SK-N-SH (cell line): ENCODE results near the gene MRPL53. TPM values are rescaled to one million over a fixed set of nuclear protein-coding genes. Genes with fewer than 3 reads are reported as not detected.

ENCODE experiments used
- CTCF ChIA-PET: fragments of 300-600, 350-600 bp; formaldehyde crosslinking; extraction: SDS; loops from one replicate; lab custom pipeline; 2021; lab: Yijun Ruan, JAX
- POLR2A ChIA-PET: fragments of 350-600 bp; sonication (Branson Sonifier 250); formaldehyde crosslinking; extraction: SDS; loops from one replicate; lab custom pipeline; 2020; ENCODE audit warnings: antibody characterized with exemption, inconsistent platforms; lab: Yijun Ruan, JAX
- DNase-seq: peaks from one replicate; pipeline ENCODE4 v3.0.0; 2012
- H2AFZ ChIP-seq: fragments of 200-600 bp; sonication (generic); 2 replicates; pipeline ENCODE4 v1.8.1; 2016; ENCODE audit warnings: antibody characterized with exemption, mild to moderate bottlenecking, low read depth
- H3F3A ChIP-seq: fragments of 200-600 bp; sonication (generic); replicated peaks from 2 replicates; pipeline ENCODE3; 2016; ENCODE audit warnings: antibody characterized with exemption, mild to moderate bottlenecking; ENCODE audit not compliant: insufficient read depth
- H3K27ac ChIP-seq, 2 experiments: fragments of 200-500 bp in 1 of 2; fragments of 200-600 bp in 1 of 2; sonication (Bioruptor generic) in 1 of 2; sonication (generic), shearing (Covaris generic) in 1 of 2; 2 replicates each; pipeline versions ENCODE4 v1.5.1 to v1.6.1; 2014 to 2016; ENCODE audit warnings: low read depth in 2 of 2, inconsistent platforms in 1 of 2, low read length in 1 of 2, mild to moderate bottlenecking in 1 of 2, mixed read lengths in 1 of 2
- H3K27me3 ChIP-seq: fragments of 200-600 bp; sonication (generic), shearing (Covaris generic); 2 replicates; pipeline ENCODE4 v1.6.1; 2016; ENCODE audit warnings: mixed run types; ENCODE audit not compliant: insufficient read depth
- H3K36me3 ChIP-seq, 2 experiments: fragments of 200-500 bp in 1 of 2; fragments of 200-600 bp in 1 of 2; sonication (Bioruptor generic) in 1 of 2; sonication (generic) in 1 of 2; replicated peaks in 1 of 2; 2 replicates each; pipeline versions ENCODE3 to v1.5.1; 2014 to 2016; ENCODE audit warnings: low read length in 1 of 2, mild to moderate bottlenecking in 1 of 2; ENCODE audit not compliant: insufficient read depth in 2 of 2, control insufficient read depth in 1 of 2
- H3K4me1 ChIP-seq, 2 experiments: fragments of 200-500 bp in 1 of 2; fragments of 200-600 bp in 1 of 2; sonication (Bioruptor generic) in 1 of 2; sonication (generic), shearing (Covaris generic) in 1 of 2; 2 replicates each; pipeline versions ENCODE4 v1.5.1 to v1.6.1; 2014 to 2016; ENCODE audit warnings: low read depth in 1 of 2, low read length in 1 of 2, mixed run types in 1 of 2; ENCODE audit not compliant: insufficient read depth in 2 of 2, control insufficient read depth in 1 of 2
- H3K4me2 ChIP-seq: fragments of 200-600 bp; sonication (generic), shearing (Covaris generic); 2 replicates; pipeline ENCODE4 v1.6.1; 2017; ENCODE audit warnings: mixed run types
- H3K4me3 ChIP-seq, 2 experiments: fragments of 200-500 bp in 1 of 2; fragments of 200-600 bp in 1 of 2; sonication (Bioruptor generic) in 1 of 2; sonication (generic), shearing (Covaris generic) in 1 of 2; 2 replicates each; pipeline versions ENCODE4 v1.5.1 to v1.8.1; 2014 to 2016; ENCODE audit warnings: low read depth in 2 of 2, inconsistent platforms in 1 of 2, low read length in 1 of 2, mild to moderate bottlenecking in 1 of 2, mixed read lengths in 1 of 2, moderate library complexity in 1 of 2
- H3K79me2 ChIP-seq: fragments of 200-600 bp; sonication (generic); 2 replicates; pipeline ENCODE4 v1.8.1; 2017; ENCODE audit warnings: mild to moderate bottlenecking; ENCODE audit not compliant: insufficient read depth
- H3K9ac ChIP-seq: fragments of 200-600 bp; sonication (generic); 2 replicates; pipeline ENCODE4 v1.6.1; 2017; ENCODE audit warnings: mixed run types
- H3K9me2 ChIP-seq: fragments of 200-600 bp; sonication (generic); 2 replicates; pipeline ENCODE4 v1.6.1; 2017; ENCODE audit warnings: mixed run types
- H3K9me3 ChIP-seq: fragments of 200-600 bp; sonication (generic); 2 replicates; pipeline ENCODE4 v1.6.1; 2017; ENCODE audit warnings: mixed run types, mild to moderate bottlenecking, moderate library complexity
- H4K20me1 ChIP-seq: fragments of 200-600 bp; sonication (generic); 2 replicates; pipeline ENCODE4 v1.6.1; 2017; ENCODE audit warnings: mild to moderate bottlenecking, mixed run types; ENCODE audit not compliant: insufficient read depth
- FOSL2 ChIP-seq: IDR thresholded peaks from 2 replicates; pipeline ENCODE4 v1.4.0; 2012; ENCODE audit warnings: low read depth, mild to moderate bottlenecking, moderate library complexity, borderline replicate concordance
- FOXJ3 ChIP-seq: sonication (generic); formaldehyde crosslinking; IDR thresholded peaks from 2 replicates; pipeline ENCODE4 v1.5.1; 2020; ENCODE audit warnings: mild to moderate bottlenecking, missing genetic modification reagents
- FOXM1 ChIP-seq: IDR thresholded peaks from 2 replicates; pipeline ENCODE4 v1.4.0; 2012; ENCODE audit warnings: low read depth, mild to moderate bottlenecking
- IRF3 ChIP-seq: fragments of 150-350 bp; IDR thresholded peaks from 2 replicates; pipeline ENCODE4 v1.6.1; 2016; ENCODE audit warnings: mild to moderate bottlenecking, low read depth, low read length
- JUND ChIP-seq: IDR thresholded peaks from 2 replicates; pipeline ENCODE4 v1.4.0; 2012
- MXI1 ChIP-seq: IDR thresholded peaks from 2 replicates; pipeline ENCODE4 v1.6.1; 2012; ENCODE audit warnings: mild to moderate bottlenecking, low read depth, low read length, improper control_type of control experiment
- POLR2AphosphoS5 ChIP-seq: IDR thresholded peaks from 2 replicates; pipeline ENCODE4 v1.6.1; 2012; ENCODE audit warnings: low read depth, low read length
- RAD21 ChIP-seq: IDR thresholded peaks from 2 replicates; pipeline ENCODE4 v1.6.1; 2012; ENCODE audit warnings: mild to moderate bottlenecking, low read length
- SMC3 ChIP-seq: IDR thresholded peaks from 2 replicates; pipeline ENCODE4 v1.6.1; 2012; ENCODE audit warnings: low read depth, low read length, improper control_type of control experiment
- TEAD4 ChIP-seq: IDR thresholded peaks from 2 replicates; pipeline ENCODE4 v1.4.0; 2012; ENCODE audit warnings: mild to moderate bottlenecking, borderline replicate concordance; ENCODE audit not compliant: insufficient read depth
- USF1 ChIP-seq: IDR thresholded peaks from 2 replicates; pipeline ENCODE4 v1.4.0; 2012; ENCODE audit warnings: low read depth, borderline replicate concordance
- WGBS: methylation state at CpG from one replicate; pipeline ENCODE4 v1.1.6; 2017; ENCODE audit warnings: low lambda C conversion rate; 5-methylcytosine and 5-hydroxymethylcytosine counted together
- polyA plus RNA-seq, 3 experiments: library from polyadenylated mRNA; depleted of rRNA; stranded (reverse); fragments of >200 nt; gene quantifications; 2 replicates each; pipeline ENCODE4 v1.2.3, GENCODE V29; 2012
- TF ChIP-seq, protein P1 (sequence below): IDR thresholded peaks from 2 replicates; pipeline ENCODE4 v1.4.0; 2012; ENCODE audit warnings: low read depth, borderline replicate concordance

The MRPL53 gene
- polyA plus RNA-seq, 1 of the 3 experiments (the other 2 are of a cell fraction) = 95.0 TPM

- H3K9me3 ChIP-seq = no peaks in the 10 kb centered on the region
- no peaks in the 10 kb centered on the region for H3K27me3 ChIP-seq
- no peak overlapping the region for H3K9ac ChIP-seq
- no peak overlapping the region for H3K4me3 ChIP-seq
- no peaks in the 10 kb centered on the region for H3K79me2 ChIP-seq
- no peak overlapping the region for H3K4me2 ChIP-seq
- H3K36me3 ChIP-seq = no peaks in the 10 kb centered on the region
- peaks cover 0 to 2% of the 10 kb centered on the region in 2 experiments; a peak in 1 of 4 replicates for H3K4me1 ChIP-seq
- H3K27ac ChIP-seq = no peak overlapping the region
- WGBS = 60% methylated on average over 2 of the region's 2 CpGs
- H4K20me1 ChIP-seq = no peaks in the 10 kb centered on the region
- POLR2A ChIA-PET = no interaction called here
- H3F3A ChIP-seq = peaks cover 12% of the 10 kb centered on the region
- no peaks in the 10 kb centered on the region for H3K9me2 ChIP-seq
- CTCF ChIA-PET = interaction anchor here (1.3 kb wide), 1 partner anchor 114 kb away, joined by 3 read pairs; no protein-coding TSS in a partner anchor
- H2AFZ ChIP-seq = no peak overlapping the region
- no peak for DNase-seq
- no peak for TF ChIP-seq FOXJ3 (CRISPR knock-in tag)
- TF ChIP-seq RAD21 = no peak
- no peak for TF ChIP-seq FOSL2
- no peak for TF ChIP-seq JUND
- no peak for TF ChIP-seq TEAD4
- TF ChIP-seq USF1 = no peak
- TF ChIP-seq POLR2AphosphoS5 = no peak
These were observed 23.7 kb downstream of the MRPL53 start for GRCh38 chr2:74448771-74449170.

- POLR2A ChIA-PET = no interaction called here
- H3K4me1 ChIP-seq = peaks cover 0 to 3% of the 10 kb centered on the region in 2 experiments; a peak in 1 of 4 replicates
- H3K4me2 ChIP-seq = no peak overlapping the region
- WGBS = 88% methylated on average over 5 of the region's 5 CpGs
- no peaks in the 10 kb centered on the region for H3K79me2 ChIP-seq
- H3K9me2 ChIP-seq = no peaks in the 10 kb centered on the region
- no peak overlapping the region for H2AFZ ChIP-seq
- no peak overlapping the region for H3K27ac ChIP-seq
- no peak for TF ChIP-seq JUND
- no peak for TF ChIP-seq IRF3
- TF ChIP-seq, protein P1, sequence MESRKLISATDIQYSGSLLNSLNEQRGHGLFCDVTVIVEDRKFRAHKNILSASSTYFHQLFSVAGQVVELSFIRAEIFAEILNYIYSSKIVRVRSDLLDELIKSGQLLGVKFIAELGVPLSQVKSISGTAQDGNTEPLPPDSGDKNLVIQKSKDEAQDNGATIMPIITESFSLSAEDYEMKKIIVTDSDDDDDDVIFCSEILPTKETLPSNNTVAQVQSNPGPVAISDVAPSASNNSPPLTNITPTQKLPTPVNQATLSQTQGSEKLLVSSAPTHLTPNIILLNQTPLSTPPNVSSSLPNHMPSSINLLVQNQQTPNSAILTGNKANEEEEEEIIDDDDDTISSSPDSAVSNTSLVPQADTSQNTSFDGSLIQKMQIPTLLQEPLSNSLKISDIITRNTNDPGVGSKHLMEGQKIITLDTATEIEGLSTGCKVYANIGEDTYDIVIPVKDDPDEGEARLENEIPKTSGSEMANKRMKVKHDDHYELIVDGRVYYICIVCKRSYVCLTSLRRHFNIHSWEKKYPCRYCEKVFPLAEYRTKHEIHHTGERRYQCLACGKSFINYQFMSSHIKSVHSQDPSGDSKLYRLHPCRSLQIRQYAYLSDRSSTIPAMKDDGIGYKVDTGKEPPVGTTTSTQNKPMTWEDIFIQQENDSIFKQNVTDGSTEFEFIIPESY = no peak
- TF ChIP-seq FOXM1 = no peak
- no peak for TF ChIP-seq SMC3
- TF ChIP-seq MXI1 = no peak
- H3K9ac ChIP-seq = no peak overlapping the region
- no peaks in the 10 kb centered on the region for H3K36me3 ChIP-seq
- CTCF ChIA-PET = interaction anchor here (1.3 kb wide), 1 partner anchor 113 kb away, joined by 3 read pairs; no protein-coding TSS in a partner anchor
- H4K20me1 ChIP-seq = no peaks in the 10 kb centered on the region
- no peak overlapping the region for H3K4me3 ChIP-seq
- no peaks in the 10 kb centered on the region for H3K9me3 ChIP-seq
- no peak for DNase-seq
- H3K27me3 ChIP-seq = no peaks in the 10 kb centered on the region
- peaks cover 6% of the 10 kb centered on the region for H3F3A ChIP-seq
These were observed 25.1 kb downstream of the MRPL53 start for GRCh38 chr2:74447230-74447999.
